K562 (cell line): ENCODE results near the gene LMAN1. TPM values are rescaled to one million over a fixed set of nuclear protein-coding genes. Genes with fewer than 3 reads are reported as not detected.
A peak's percentile ranks its signal among the peaks of the same experiment; 100 is the strongest.

ENCODE experiments used
- CGGBP1 ChIP-seq: fragments of 250-450 bp; sonication (Bioruptor Pico); IDR thresholded peaks from 2 replicates; pipeline ENCODE4 v1.9.0; 2021; ENCODE audit warnings: mild to moderate bottlenecking
- DIDO1 ChIP-seq: fragments of 450-650 bp; IDR thresholded peaks from 2 replicates; pipeline ENCODE4 v1.6.1; 2016; ENCODE audit warnings: low read depth, missing biosample characterization, missing genetic modification characterization
- ELK3 ChIP-seq: fragments of 450-650 bp; formaldehyde crosslinking; IDR thresholded peaks from 2 replicates; pipeline ENCODE4 v1.4.0; 2020; ENCODE audit warnings: mild to moderate bottlenecking
- MAZ ChIP-seq, 2 experiments: fragments of 450-650 bp in 1 of 2; sonication (generic) in 1 of 2; formaldehyde crosslinking; IDR thresholded peaks in 1 of 2; conservative IDR thresholded peaks in 1 of 2; 2 replicates each; pipeline versions ENCODE4 v1.4.0 to v1.5.0; 2020; ENCODE audit warnings: mild to moderate bottlenecking in 1 of 2, missing genetic modification reagents in 1 of 2
- NCOR1 ChIP-seq: fragments of 450-650 bp; IDR thresholded peaks from 2 replicates; pipeline ENCODE4 v1.6.1; 2016; ENCODE audit warnings: mild to moderate bottlenecking, moderate library complexity
- NR3C1 ChIP-seq: sonication (generic); formaldehyde crosslinking; IDR thresholded peaks from 2 replicates; pipeline ENCODE4 v1.8.1; 2022; ENCODE audit warnings: missing genetic modification reagents
- NR4A1 ChIP-seq, 2 experiments: fragments of 250-450 bp in 1 of 2; fragments of 450-650 bp in 1 of 2; sonication (Bioruptor Pico) in 1 of 2; IDR thresholded peaks; 2 replicates each; pipeline versions ENCODE4 v1.4.0 to v1.6.1; 2016 to 2020; ENCODE audit warnings: mild to moderate bottlenecking in 2 of 2, missing compliant biosample characterization in 1 of 2, missing genetic modification characterization in 1 of 2, moderate library complexity in 1 of 2
- POLR2A ChIP-seq: fragments of 450-650 bp; conservative IDR thresholded peaks from 2 replicates; pipeline ENCODE4 v1.6.1; 2016
- SIN3B ChIP-seq: fragments of 450-650 bp; IDR thresholded peaks from 2 replicates; pipeline ENCODE4 v1.6.1; 2017; ENCODE audit warnings: low read depth, mild to moderate bottlenecking, moderate library complexity
- SPI1 ChIP-seq: IDR thresholded peaks from 2 replicates; pipeline ENCODE4 v1.6.1; 2011; ENCODE audit warnings: low read depth, low read length, control low read depth, borderline replicate concordance
- TGIF2 ChIP-seq: sonication (generic); formaldehyde crosslinking; IDR thresholded peaks from 2 replicates; pipeline ENCODE4 v1.8.1; 2022; ENCODE audit warnings: mild to moderate bottlenecking, missing genetic modification reagents, moderate library complexity
- ZBTB26 ChIP-seq: fragments of 450-650 bp; formaldehyde crosslinking; IDR thresholded peaks from 2 replicates; pipeline ENCODE4 v1.4.0; 2022; ENCODE audit warnings: missing genetic modification characterization
- ZBTB43 ChIP-seq: sonication (generic); formaldehyde crosslinking; IDR thresholded peaks from 2 replicates; pipeline ENCODE4 v1.8.0; 2023; ENCODE audit warnings: mild to moderate bottlenecking, missing genetic modification reagents
- ZNF133 ChIP-seq: fragments of 250-450 bp; sonication (Bioruptor Pico); IDR thresholded peaks from 2 replicates; pipeline ENCODE4 v1.4.0; 2020; ENCODE audit warnings: mild to moderate bottlenecking
- ZNF3 ChIP-seq: fragments of 250-450 bp; sonication (Bioruptor Pico); IDR thresholded peaks from 2 replicates; pipeline ENCODE4 v1.5.0; 2021; ENCODE audit warnings: mild to moderate bottlenecking, moderate library complexity
- ZNF398 ChIP-seq: fragments of 250-450 bp; sonication (Bioruptor Pico); IDR thresholded peaks from 2 replicates; pipeline ENCODE4 v1.8.0; 2021; ENCODE audit warnings: moderate library complexity, mild to moderate bottlenecking, inconsistent platforms
- ZNF449 ChIP-seq: fragments of 250-450 bp; sonication (Bioruptor Pico); IDR thresholded peaks from 2 replicates; pipeline ENCODE4 v1.8.0; 2022; ENCODE audit warnings: moderate library complexity, mild to moderate bottlenecking, inconsistent platforms
- ZNF512 ChIP-seq: IDR thresholded peaks from 2 replicates; pipeline ENCODE4 v1.6.1; 2016; ENCODE audit warnings: missing genetic modification characterization, missing compliant biosample characterization
- ZNF586 ChIP-seq: fragments of 450-650 bp; formaldehyde crosslinking; conservative IDR thresholded peaks from 2 replicates; pipeline ENCODE4 v1.4.0; 2020; ENCODE audit warnings: mild to moderate bottlenecking, moderate library complexity
- ZNF830 ChIP-seq: fragments of 250-450 bp; sonication (Bioruptor Pico); IDR thresholded peaks from 2 replicates; pipeline ENCODE4 v1.5.0; 2021; ENCODE audit warnings: mild to moderate bottlenecking
- polyA plus RNA-seq, 8 experiments: library from polyadenylated mRNA; depleted of rRNA in 4 of 8; stranded (reverse) in 5 of 8; unstranded in 3 of 8; fragments of >200 nt; fragmentation: Nextera tagmentation in 2 of 8; fragmentation: Illumina TruSeq in 1 of 8; extraction: Ambion mirVana in 2 of 8; extraction: Trizol in 1 of 8; gene quantifications; 2 replicates each; pipeline versions ENCODE4 v1.2.1 to v1.2.3, GENCODE V29; 2011 to 2014; ENCODE audit warnings: inconsistent platforms in 1 of 8, missing spikeins in 1 of 8
- total RNA-seq, 7 experiments: library from RNA; depleted of rRNA in 6 of 7; stranded (reverse); fragments of >200 nt in 6 of 7; fragmentation: Illumina TruSeq in 2 of 7; extraction: Trizol in 2 of 7; gene quantifications; 2 replicates each; pipeline versions ENCODE4 v1.2.1 to v1.2.3, GENCODE V29; 2011 to 2021; ENCODE audit warnings: low replicate concordance in 1 of 7

LMAN1 gene
- total and polyA plus RNA-seq, 9 of the 15 experiments (the other 6 are each of a cell fraction or from before 2014, with no cell fraction given) = 18.8 to 108 (median 71.2) TPM

GRCh38 chr18:59402432-59403090 is 43.5 kb upstream of the LMAN1 start (continued):
- TF ChIP-seq ZNF398 (CRISPR knock-in tag) (no peak), SIN3B (no peak), CGGBP1 (CRISPR knock-in tag) (no peak), MAZ (CRISPR knock-in tag; conservative IDR thresholded peaks at IDR 0.05 in 1 of 2, IDR thresholded peaks at IDR 0.05 in 1 of 2) (peak in 1 of 2 experiments; percentile 28; a peak in 1 of 4 replicates), NR3C1 (CRISPR knock-in tag) (no peak), ZNF512 (no peak), ZBTB43 (CRISPR knock-in tag) (no peak), ZNF3 (CRISPR knock-in tag) (no peak), SPI1 (no peak), ZNF830 (CRISPR knock-in tag) (no peak), NCOR1 (no peak), DIDO1 (no peak), ZNF449 (CRISPR knock-in tag) (no peak), NR4A1 (CRISPR knock-in tag; IDR thresholded peaks at IDR 0.05) (no peak), NR4A1 (tag; IDR thresholded peaks at IDR 0.05) (no peak), ELK3 (CRISPR knock-in tag) (no peak), TGIF2 (no peak), POLR2A (no peak), ZNF586 (CRISPR knock-in tag) (no peak), ZNF133 (CRISPR knock-in tag) (no peak), ZBTB26 (CRISPR knock-in tag) (no peak)
